ENCODE results near the gene ACTL10. TPM values are rescaled to one million over a fixed set of nuclear protein-coding genes. Genes with fewer than 3 reads are reported as not detected.
A peak's percentile ranks its signal among the peaks of the same experiment; 100 is the strongest.

Gene ACTL10
- total and polyA plus RNA-seq, 2 of the 13 experiments (the other 11 are each of a cell fraction or from before 2014, with no cell fraction given): not detected

DNA sequence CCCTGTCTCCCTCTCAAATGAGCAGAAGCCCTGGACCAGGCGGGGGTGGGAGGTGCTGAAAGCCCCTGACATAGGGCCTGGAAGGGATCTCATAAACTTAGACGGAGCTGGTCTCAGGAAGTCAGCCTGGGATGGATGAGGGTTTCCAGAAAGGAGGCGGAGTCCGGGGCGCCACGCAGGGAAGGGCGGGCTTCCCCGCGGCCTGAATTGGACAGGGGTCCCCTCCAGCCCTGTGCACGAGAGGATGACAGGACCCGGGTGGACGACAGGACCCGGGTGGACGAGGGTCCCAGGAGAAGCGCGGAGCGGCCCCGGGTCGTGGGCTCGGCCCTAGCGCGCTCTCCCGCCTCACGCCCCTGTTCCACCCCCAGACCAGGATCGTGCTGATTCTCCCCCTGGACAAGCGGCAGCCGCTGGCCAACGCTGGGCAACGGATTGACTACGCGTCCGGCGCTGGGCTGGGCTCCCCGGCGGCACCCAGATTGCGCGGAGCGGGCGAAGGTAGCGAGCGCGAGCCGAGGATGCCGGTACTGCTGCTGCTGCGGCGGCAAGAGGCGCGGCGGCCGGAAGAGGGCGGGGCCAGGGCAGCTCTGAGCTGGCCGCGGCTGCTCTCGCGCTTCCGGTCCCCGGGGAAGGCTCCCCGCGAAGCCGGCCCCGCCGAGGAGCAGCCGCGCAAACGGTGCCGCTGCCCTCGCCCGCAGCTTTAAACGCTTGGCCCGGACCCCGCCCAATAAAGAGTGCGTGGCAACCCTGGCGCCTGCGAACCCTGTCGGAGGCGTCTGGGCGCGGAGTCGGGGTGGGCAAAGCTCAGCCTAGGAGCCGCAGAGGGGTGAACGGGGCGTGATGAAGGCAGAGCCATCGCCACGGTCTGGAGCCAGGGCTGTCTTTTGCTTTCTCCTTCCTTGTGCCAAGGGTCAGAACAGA is 3.3 kb upstream of the ACTL10 start (continued):
- TF ChIP-seq, protein P1, sequence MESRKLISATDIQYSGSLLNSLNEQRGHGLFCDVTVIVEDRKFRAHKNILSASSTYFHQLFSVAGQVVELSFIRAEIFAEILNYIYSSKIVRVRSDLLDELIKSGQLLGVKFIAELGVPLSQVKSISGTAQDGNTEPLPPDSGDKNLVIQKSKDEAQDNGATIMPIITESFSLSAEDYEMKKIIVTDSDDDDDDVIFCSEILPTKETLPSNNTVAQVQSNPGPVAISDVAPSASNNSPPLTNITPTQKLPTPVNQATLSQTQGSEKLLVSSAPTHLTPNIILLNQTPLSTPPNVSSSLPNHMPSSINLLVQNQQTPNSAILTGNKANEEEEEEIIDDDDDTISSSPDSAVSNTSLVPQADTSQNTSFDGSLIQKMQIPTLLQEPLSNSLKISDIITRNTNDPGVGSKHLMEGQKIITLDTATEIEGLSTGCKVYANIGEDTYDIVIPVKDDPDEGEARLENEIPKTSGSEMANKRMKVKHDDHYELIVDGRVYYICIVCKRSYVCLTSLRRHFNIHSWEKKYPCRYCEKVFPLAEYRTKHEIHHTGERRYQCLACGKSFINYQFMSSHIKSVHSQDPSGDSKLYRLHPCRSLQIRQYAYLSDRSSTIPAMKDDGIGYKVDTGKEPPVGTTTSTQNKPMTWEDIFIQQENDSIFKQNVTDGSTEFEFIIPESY (CRISPR knock-in tag; IDR thresholded peaks at IDR 0.05): no peak; the same call in 1 of the 2 replicates
- TF ChIP-seq EED (CRISPR knock-in tag; IDR thresholded peaks at IDR 0.05) (peak; percentile 98), ZNF674 (CRISPR knock-in tag; IDR thresholded peaks at IDR 0.05; ENCODE audit: low read depth) (no peak; the same call in none of the 2 replicates), KLF11 (CRISPR knock-in tag; IDR thresholded peaks at IDR 0.05) (no peak; the same call in 1 of the 2 replicates), ZNF3 (CRISPR knock-in tag; IDR thresholded peaks at IDR 0.05) (no peak), TEAD2 (CRISPR knock-in tag; IDR thresholded peaks at IDR 0.05) (no peak), FOXC1 (CRISPR knock-in tag; IDR thresholded peaks at IDR 0.05; ENCODE audit: borderline replicate concordance) (peak; percentile 69), GZF1 (CRISPR knock-in tag; IDR thresholded peaks at IDR 0.05) (no peak; the same call in none of the 2 replicates), RXRB (CRISPR knock-in tag; IDR thresholded peaks at IDR 0.05; ENCODE audit: borderline replicate concordance) (no peak), SP1 (IDR thresholded peaks at IDR 0.05) (no peak), SP1 (CRISPR knock-in tag; IDR thresholded peaks at IDR 0.05) (peak; percentile 91), ZNF264 (CRISPR knock-in tag; IDR thresholded peaks at IDR 0.05) (0 out of 2 replicates have a peak, but pooled peaks have one; percentile 69), PAWR (CRISPR knock-in tag; IDR thresholded peaks at IDR 0.05; ENCODE audit: borderline replicate concordance) (no peak), ZNF605 (CRISPR knock-in tag; IDR thresholded peaks at IDR 0.05) (0 out of 2 replicates have a peak, but pooled peaks have one; percentile 88), ZNF790 (CRISPR knock-in tag; IDR thresholded peaks at IDR 0.05; ENCODE audit: borderline replicate concordance) (peak; percentile 97), SYNCRIP (IDR thresholded peaks at IDR 0.05; ENCODE audit: insufficient read depth, low read depth, low read length) (no peak), BRD4 (CRISPR knock-in tag; IDR thresholded peaks at IDR 0.05) (peak; percentile 71)
- TF ChIP-seq, protein P2, sequence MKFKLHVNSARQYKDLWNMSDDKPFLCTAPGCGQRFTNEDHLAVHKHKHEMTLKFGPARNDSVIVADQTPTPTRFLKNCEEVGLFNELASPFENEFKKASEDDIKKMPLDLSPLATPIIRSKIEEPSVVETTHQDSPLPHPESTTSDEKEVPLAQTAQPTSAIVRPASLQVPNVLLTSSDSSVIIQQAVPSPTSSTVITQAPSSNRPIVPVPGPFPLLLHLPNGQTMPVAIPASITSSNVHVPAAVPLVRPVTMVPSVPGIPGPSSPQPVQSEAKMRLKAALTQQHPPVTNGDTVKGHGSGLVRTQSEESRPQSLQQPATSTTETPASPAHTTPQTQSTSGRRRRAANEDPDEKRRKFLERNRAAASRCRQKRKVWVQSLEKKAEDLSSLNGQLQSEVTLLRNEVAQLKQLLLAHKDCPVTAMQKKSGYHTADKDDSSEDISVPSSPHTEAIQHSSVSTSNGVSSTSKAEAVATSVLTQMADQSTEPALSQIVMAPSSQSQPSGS (CRISPR knock-in tag; IDR thresholded peaks at IDR 0.05): peak; percentile 64
- TF ChIP-seq, protein P3, sequence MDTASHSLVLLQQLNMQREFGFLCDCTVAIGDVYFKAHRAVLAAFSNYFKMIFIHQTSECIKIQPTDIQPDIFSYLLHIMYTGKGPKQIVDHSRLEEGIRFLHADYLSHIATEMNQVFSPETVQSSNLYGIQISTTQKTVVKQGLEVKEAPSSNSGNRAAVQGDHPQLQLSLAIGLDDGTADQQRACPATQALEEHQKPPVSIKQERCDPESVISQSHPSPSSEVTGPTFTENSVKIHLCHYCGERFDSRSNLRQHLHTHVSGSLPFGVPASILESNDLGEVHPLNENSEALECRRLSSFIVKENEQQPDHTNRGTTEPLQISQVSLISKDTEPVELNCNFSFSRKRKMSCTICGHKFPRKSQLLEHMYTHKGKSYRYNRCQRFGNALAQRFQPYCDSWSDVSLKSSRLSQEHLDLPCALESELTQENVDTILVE (CRISPR knock-in tag; IDR thresholded peaks at IDR 0.05): peak; percentile 71; the same call in 1 of the 2 replicates
- TF ChIP-seq, protein P4, sequence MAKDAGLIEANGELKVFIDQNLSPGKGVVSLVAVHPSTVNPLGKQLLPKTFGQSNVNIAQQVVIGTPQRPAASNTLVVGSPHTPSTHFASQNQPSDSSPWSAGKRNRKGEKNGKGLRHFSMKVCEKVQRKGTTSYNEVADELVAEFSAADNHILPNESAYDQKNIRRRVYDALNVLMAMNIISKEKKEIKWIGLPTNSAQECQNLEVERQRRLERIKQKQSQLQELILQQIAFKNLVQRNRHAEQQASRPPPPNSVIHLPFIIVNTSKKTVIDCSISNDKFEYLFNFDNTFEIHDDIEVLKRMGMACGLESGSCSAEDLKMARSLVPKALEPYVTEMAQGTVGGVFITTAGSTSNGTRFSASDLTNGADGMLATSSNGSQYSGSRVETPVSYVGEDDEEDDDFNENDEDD (CRISPR knock-in tag; IDR thresholded peaks at IDR 0.05; ENCODE audit: borderline replicate concordance): peak; percentile 87
- TF ChIP-seq, protein P5, sequence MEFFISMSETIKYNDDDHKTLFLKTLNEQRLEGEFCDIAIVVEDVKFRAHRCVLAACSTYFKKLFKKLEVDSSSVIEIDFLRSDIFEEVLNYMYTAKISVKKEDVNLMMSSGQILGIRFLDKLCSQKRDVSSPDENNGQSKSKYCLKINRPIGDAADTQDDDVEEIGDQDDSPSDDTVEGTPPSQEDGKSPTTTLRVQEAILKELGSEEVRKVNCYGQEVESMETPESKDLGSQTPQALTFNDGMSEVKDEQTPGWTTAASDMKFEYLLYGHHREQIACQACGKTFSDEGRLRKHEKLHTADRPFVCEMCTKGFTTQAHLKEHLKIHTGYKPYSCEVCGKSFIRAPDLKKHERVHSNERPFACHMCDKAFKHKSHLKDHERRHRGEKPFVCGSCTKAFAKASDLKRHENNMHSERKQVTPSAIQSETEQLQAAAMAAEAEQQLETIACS (CRISPR knock-in tag; IDR thresholded peaks at IDR 0.05): peak; percentile 46; the same call in 1 of the 2 replicates
